ENCODE results near the gene MAPK9. TPM values are rescaled to one million over a fixed set of nuclear protein-coding genes. Genes with fewer than 3 reads are reported as not detected.

MAPK9 gene
- total and polyA plus RNA-seq, 7 experiments from 2014 or later = 14.7 to 41.4 (median 30.4) TPM

DNA sequence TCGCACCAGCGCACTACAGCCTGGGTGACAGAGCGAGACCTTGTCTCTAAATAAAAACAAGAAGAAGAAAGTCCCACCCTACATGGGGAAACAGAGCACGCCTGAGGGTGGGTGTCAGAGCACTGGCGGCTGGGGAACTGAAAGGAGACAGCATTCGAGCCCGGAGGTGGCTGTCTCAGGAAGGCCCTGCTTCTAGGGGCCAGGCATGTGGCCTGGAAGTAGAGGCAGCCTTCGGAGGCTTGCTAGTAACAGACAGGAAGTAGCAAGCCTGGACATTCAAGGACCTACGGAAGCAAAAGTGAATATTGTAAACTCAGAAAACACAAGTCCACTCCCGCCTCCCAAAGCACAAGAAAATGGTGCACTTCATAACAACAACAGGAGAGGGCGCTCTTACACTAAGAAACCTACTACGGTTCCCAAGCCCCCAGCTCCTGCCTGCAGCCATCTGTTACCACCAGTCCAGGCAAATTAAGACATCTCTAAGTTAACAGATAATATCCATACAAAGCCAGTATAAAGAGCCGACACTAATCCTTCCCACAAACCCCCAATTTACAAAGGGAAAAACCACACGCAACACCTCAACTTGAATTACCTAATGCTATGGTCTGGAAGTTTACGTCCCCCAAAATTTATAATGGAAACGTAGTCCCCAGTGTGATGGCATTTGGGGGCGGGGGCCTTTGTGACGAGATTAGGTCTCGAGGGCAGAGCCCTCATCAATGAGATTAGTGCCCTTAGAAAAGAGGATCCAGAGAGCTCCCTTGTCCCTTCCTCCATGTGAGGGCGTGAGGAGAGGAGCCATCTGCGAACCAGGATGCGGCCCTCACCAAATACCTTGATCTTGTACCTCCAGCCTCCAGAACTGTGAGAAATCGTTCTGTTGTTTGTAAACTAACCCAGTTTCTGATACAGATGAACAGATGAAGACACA, 90.6 kb downstream of the MAPK9 start:
- H3K4me1 ChIP-seq (ENCODE audit: control insufficient read depth in 2 of 2, insufficient read depth in 2 of 2, low read length in 2 of 2) = no peaks in the 10 kb centered on the region
- DNase-seq (no peak), ATAC-seq (no peak)
- no peaks in the 10 kb centered on the region for H3K9me3 Mint-ChIP-seq
- H3K27ac Mint-ChIP-seq = no peak overlapping the region
- no peaks in the 10 kb centered on the region for H3K36me3 ChIP-seq (ENCODE audit: control insufficient read depth in 2 of 3, insufficient read depth in 3 of 3, low read length in 3 of 3)
- no peaks in the 10 kb centered on the region for H3K9me3 ChIP-seq (ENCODE audit: control insufficient read depth in 2 of 3, low read length in 3 of 3)
- H3K27me3 Mint-ChIP-seq = peaks cover 4 to 44% (median 24%) of the 10 kb centered on the region in 5 donors
- H3K4me3 ChIP-seq (ENCODE audit: low read length) = no peak overlapping the region
- H3K36me3 Mint-ChIP-seq = no peaks in the 10 kb centered on the region
- H3K27ac ChIP-seq (ENCODE audit: low read depth, low read length) = no peak overlapping the region
- POLR2A ChIA-PET = no interaction called here
- no peaks in the 10 kb centered on the region for H3K27me3 ChIP-seq (ENCODE audit: control insufficient read depth in 2 of 2, insufficient read depth in 2 of 2, low read length in 2 of 2)
- H3K4me1 Mint-ChIP-seq = no peaks in the 10 kb centered on the region
- intact Hi-C loops (cut with micrococcal nuclease) = loop anchor here (2.0 to 10.0 kb wide), 2 partner anchors 77 to 113 kb away; no protein-coding TSS in a partner anchor
- CTCF ChIA-PET = no interaction called here
- H3K4me3 Mint-ChIP-seq = no peak overlapping the region

GRCh38 chr5:180199390-180199789, 92.5 kb downstream of the MAPK9 start:
- H3K4me1 Mint-ChIP-seq = no peaks in the 10 kb centered on the region
- ChIA-PET POLR2A (no interaction called here), CTCF (no interaction called here)
- Histone ChIP-seq H3K27me3 (ENCODE audit: control insufficient read depth in 2 of 2, insufficient read depth in 2 of 2, low read length in 2 of 2) (no peaks in the 10 kb centered on the region), H3K4me3 (ENCODE audit: low read length) (no peak overlapping the region), H3K4me1 (ENCODE audit: control insufficient read depth in 2 of 2, insufficient read depth in 2 of 2, low read length in 2 of 2) (no peaks in the 10 kb centered on the region), H3K36me3 (ENCODE audit: control insufficient read depth in 2 of 3, insufficient read depth in 3 of 3, low read length in 3 of 3) (no peaks in the 10 kb centered on the region), H3K9me3 (ENCODE audit: control insufficient read depth in 2 of 3, low read length in 3 of 3) (no peaks in the 10 kb centered on the region), H3K27ac (ENCODE audit: low read depth, low read length) (no peak overlapping the region)
- DNase-seq (no peak), ATAC-seq (no peak)
- no peaks in the 10 kb centered on the region for H3K36me3 Mint-ChIP-seq
- no peak overlapping the region for H3K4me3 Mint-ChIP-seq
- intact Hi-C loops (cut with micrococcal nuclease) = loop anchor here in 1 of 2 donors (5.0 kb wide), 1 partner anchor 118 kb away; no protein-coding TSS in a partner anchor
- no peak overlapping the region for H3K27ac Mint-ChIP-seq
- no peaks in the 10 kb centered on the region for H3K9me3 Mint-ChIP-seq
- H3K27me3 Mint-ChIP-seq = peaks cover 0 to 36% (median 17%) of the 10 kb centered on the region in 5 donors

GRCh38 chr5:180198208-180198607, 93.7 kb downstream of the MAPK9 start:
- no peaks in the 10 kb centered on the region for H3K36me3 Mint-ChIP-seq
- H3K27me3 Mint-ChIP-seq = peaks cover 0 to 32% (median 8%) of the 10 kb centered on the region in 5 donors
- H3K4me1 Mint-ChIP-seq = no peaks in the 10 kb centered on the region
- H3K27ac Mint-ChIP-seq = no peak overlapping the region
- DNase-seq (no peak), ATAC-seq (no peak)
- no peak overlapping the region for H3K27ac ChIP-seq (ENCODE audit: low read depth, low read length)
- H3K4me3 Mint-ChIP-seq = no peak overlapping the region
- intact Hi-C loops (cut with micrococcal nuclease) = loop anchor here in 1 of 2 donors (5.0 kb wide), 1 partner anchor 119 kb away; no protein-coding TSS in a partner anchor
- no peak overlapping the region for H3K4me3 ChIP-seq (ENCODE audit: low read length)
- H3K9me3 ChIP-seq (ENCODE audit: control insufficient read depth in 2 of 3, low read length in 3 of 3) = no peaks in the 10 kb centered on the region
- no peaks in the 10 kb centered on the region for H3K4me1 ChIP-seq (ENCODE audit: control insufficient read depth in 2 of 2, insufficient read depth in 2 of 2, low read length in 2 of 2)
- ChIA-PET CTCF (no interaction called here), POLR2A (no interaction called here)
- H3K27me3 ChIP-seq (ENCODE audit: control insufficient read depth in 2 of 2, insufficient read depth in 2 of 2, low read length in 2 of 2) = no peaks in the 10 kb centered on the region
- no peaks in the 10 kb centered on the region for H3K9me3 Mint-ChIP-seq
- no peaks in the 10 kb centered on the region for H3K36me3 ChIP-seq (ENCODE audit: control insufficient read depth in 2 of 3, insufficient read depth in 3 of 3, low read length in 3 of 3)

- no peaks in the 10 kb centered on the region for H3K9me3 ChIP-seq (ENCODE audit: control insufficient read depth in 2 of 3, low read length in 3 of 3)
- Mint-ChIP-seq H3K27ac (no peak overlapping the region), H3K4me3 (peak overlapping the region in 1 of 10 donors; percentile 5), H3K36me3 (no peaks in the 10 kb centered on the region), H3K9me3 (no peaks in the 10 kb centered on the region), H3K27me3 (peaks cover 0 to 32% (median 8%) of the 10 kb centered on the region in 5 donors), H3K4me1 (no peaks in the 10 kb centered on the region)
- POLR2A ChIA-PET = no interaction called here
- no peaks in the 10 kb centered on the region for H3K27me3 ChIP-seq (ENCODE audit: control insufficient read depth in 2 of 2, insufficient read depth in 2 of 2, low read length in 2 of 2)
- ATAC-seq (peak; percentile 18), DNase-seq (no peak)
- CTCF ChIA-PET = no interaction called here
- H3K36me3 ChIP-seq (ENCODE audit: control insufficient read depth in 2 of 3, insufficient read depth in 3 of 3, low read length in 3 of 3) = no peaks in the 10 kb centered on the region
- no peak overlapping the region for H3K4me3 ChIP-seq (ENCODE audit: low read length)
- H3K27ac ChIP-seq (ENCODE audit: low read depth, low read length) = no peak overlapping the region
- H3K4me1 ChIP-seq (ENCODE audit: control insufficient read depth in 2 of 2, insufficient read depth in 2 of 2, low read length in 2 of 2) = no peaks in the 10 kb centered on the region
- intact Hi-C loops (cut with micrococcal nuclease) = loop anchor here in 1 of 2 donors (5.0 kb wide), 1 partner anchor 120 kb away; no protein-coding TSS in a partner anchor
Measured at GRCh38 chr5:180197016-180197702, 94.7 kb downstream of the MAPK9 start.

DNA sequence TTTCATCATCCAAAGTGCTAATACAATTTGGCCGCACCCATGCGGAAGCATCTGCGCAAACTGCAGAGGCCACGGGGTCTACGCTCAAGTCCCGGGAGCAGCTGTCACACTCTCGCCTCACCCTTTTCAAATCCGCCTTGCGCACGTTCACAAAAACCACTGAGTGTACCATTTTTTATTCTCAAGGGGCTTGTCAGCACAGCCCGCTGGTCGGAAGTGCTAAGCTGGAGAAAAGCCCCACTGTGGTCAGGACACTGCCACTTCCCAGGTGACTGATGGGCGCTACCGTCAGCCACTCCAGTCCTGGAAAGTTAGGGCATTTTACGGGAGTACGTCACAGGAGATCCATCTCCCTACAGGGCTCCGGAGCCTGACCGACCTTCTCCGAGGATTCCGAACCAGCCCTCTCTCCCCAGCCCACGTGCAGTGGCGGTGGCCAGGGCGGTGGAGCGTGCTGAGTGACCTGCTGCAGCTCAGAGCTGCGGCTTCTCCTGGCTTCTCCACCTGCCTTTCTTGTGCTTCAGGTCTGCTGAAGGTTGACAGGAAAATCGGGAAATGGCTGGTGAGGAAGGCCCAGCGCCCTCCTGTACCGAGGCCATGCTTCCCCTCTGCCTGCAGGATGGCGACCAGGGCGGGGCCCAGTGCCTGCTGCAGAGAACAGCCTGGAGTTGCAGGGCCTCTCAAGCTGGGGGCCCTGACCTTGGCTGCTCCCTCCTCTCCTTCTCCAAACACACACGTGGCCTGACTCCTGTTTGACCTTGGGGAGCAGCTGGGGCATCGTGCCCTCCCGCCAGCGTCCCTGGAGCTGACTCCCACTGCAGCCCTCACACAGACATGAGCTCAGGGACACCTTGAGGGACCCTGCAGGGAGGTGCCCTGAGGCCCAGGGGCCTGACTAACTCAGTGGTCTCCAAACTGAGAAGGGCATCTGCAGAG, 97.2 kb downstream of the MAPK9 start:
- no peak overlapping the region for H3K27ac Mint-ChIP-seq
- Histone ChIP-seq H3K27ac (ENCODE audit: low read depth, low read length) (no peak overlapping the region), H3K36me3 (ENCODE audit: control insufficient read depth in 2 of 3, insufficient read depth in 3 of 3, low read length in 3 of 3) (no peaks in the 10 kb centered on the region), H3K9me3 (ENCODE audit: control insufficient read depth in 2 of 3, low read length in 3 of 3) (no peaks in the 10 kb centered on the region), H3K4me3 (ENCODE audit: low read length) (no peak overlapping the region), H3K4me1 (ENCODE audit: control insufficient read depth in 2 of 2, insufficient read depth in 2 of 2, low read length in 2 of 2) (no peaks in the 10 kb centered on the region), H3K27me3 (ENCODE audit: control insufficient read depth in 2 of 2, insufficient read depth in 2 of 2, low read length in 2 of 2) (no peaks in the 10 kb centered on the region)
- DNase-seq (no peak), ATAC-seq (no peak)
- no peaks in the 10 kb centered on the region for H3K4me1 Mint-ChIP-seq
- intact Hi-C loops (cut with micrococcal nuclease) = loop anchor here in 1 of 2 donors (5.0 kb wide), 1 partner anchor 123 kb away; no protein-coding TSS in a partner anchor
- peaks cover 0 to 5% (median 0%) of the 10 kb centered on the region in 5 donors for H3K36me3 Mint-ChIP-seq
- H3K9me3 Mint-ChIP-seq = peaks cover 0 to 2% (median 0%) of the 10 kb centered on the region in 11 donors
- POLR2A ChIA-PET = no interaction called here
- CTCF ChIA-PET = no interaction called here
- H3K4me3 Mint-ChIP-seq = no peak overlapping the region
- H3K27me3 Mint-ChIP-seq = peaks cover 0 to 22% (median 0%) of the 10 kb centered on the region in 5 donors

GRCh38 chr5:180193749-180194375, 98.0 kb downstream of the MAPK9 start:
- Mint-ChIP-seq H3K9me3 (peaks cover 0 to 3% (median 0%) of the 10 kb centered on the region in 11 donors), H3K36me3 (peaks cover 0 to 10% (median 0%) of the 10 kb centered on the region in 5 donors), H3K27me3 (peaks cover 0 to 25% (median 4%) of the 10 kb centered on the region in 5 donors), H3K4me3 (no peak overlapping the region), H3K4me1 (no peaks in the 10 kb centered on the region), H3K27ac (no peak overlapping the region)
- H3K27ac ChIP-seq (ENCODE audit: low read depth, low read length) = no peak overlapping the region
- H3K27me3 ChIP-seq (ENCODE audit: control insufficient read depth in 2 of 2, insufficient read depth in 2 of 2, low read length in 2 of 2) = no peaks in the 10 kb centered on the region
- ATAC-seq (no peak), DNase-seq (no peak)
- H3K4me1 ChIP-seq (ENCODE audit: control insufficient read depth in 2 of 2, insufficient read depth in 2 of 2, low read length in 2 of 2) = no peaks in the 10 kb centered on the region
- H3K4me3 ChIP-seq (ENCODE audit: low read length) = no peak overlapping the region
- H3K36me3 ChIP-seq (ENCODE audit: control insufficient read depth in 2 of 3, insufficient read depth in 3 of 3, low read length in 3 of 3) = no peaks in the 10 kb centered on the region
- intact Hi-C loops (cut with micrococcal nuclease) = no loop called here
- no peaks in the 10 kb centered on the region for H3K9me3 ChIP-seq (ENCODE audit: control insufficient read depth in 2 of 3, low read length in 3 of 3)
- ChIA-PET POLR2A (no interaction called here), CTCF (interaction anchor here (0.5 kb wide), 1 partner anchor 8 kb away, joined by 4 read pairs; no protein-coding TSS in a partner anchor)

Data from naive thymus-derived CD4-positive, alpha-beta T cell (primary cell).